NCI-H1436 treated with DMSO at 0.1 percent for 48 hours (cell line): Measurements from ENCODE around the gene WDR45B.

Source experiments
- DNase-seq: peaks from one replicate; lab custom pipeline; 2025; lab: John Stamatoyannopoulos, UW

The WDR45B gene

DNA sequence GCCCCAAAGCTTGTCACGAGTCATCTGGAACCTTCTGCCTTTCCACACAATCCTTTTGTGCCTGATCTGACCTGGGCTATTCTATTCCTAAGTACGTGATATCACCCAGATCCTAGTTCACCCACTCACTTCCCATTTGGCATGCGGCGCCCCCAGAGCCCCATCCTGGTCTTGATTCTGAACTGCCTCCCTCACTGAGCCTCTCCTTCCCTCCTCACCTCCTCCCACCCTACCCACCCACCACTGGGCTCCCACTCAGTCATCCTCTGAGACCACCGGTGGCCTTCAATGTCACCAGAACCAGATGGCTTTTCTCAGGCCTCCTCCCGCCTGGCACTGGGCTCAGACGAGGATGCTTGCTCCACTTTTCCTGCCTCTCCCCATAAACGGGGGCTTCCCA is 18.5 kb downstream of the WDR45B start:
- no peak for DNase-seq

- no peak for DNase-seq
These were observed 20.8 kb downstream of the WDR45B start for GRCh38 chr17:82627405-82627804.

DNA sequence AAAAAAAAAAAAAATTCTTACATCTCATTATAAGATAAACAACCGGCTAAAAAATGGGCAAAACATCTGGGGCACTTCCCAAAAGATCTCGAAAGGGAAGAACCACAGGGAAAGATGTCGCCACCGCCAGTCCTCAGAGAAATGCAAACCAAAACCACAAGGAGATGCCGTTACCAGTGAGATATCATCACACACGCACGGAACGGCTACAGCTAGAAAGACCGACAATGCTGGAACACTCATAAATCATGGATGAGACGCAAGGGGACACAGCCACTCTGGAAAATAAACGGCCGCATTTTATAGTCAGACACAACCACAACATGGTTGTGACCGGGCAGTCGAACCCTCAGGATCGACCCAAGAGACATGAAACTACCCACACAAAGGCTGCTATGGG is 24.5 kb downstream of the WDR45B start:
- DNase-seq = no peak

GRCh38 chr17:82619641-82620040 is 28.6 kb downstream of the WDR45B start:
- DNase-seq = no peak

- no peak for DNase-seq
These were observed 29.0 kb downstream of the WDR45B start for GRCh38 chr17:82619211-82619610.

DNA sequence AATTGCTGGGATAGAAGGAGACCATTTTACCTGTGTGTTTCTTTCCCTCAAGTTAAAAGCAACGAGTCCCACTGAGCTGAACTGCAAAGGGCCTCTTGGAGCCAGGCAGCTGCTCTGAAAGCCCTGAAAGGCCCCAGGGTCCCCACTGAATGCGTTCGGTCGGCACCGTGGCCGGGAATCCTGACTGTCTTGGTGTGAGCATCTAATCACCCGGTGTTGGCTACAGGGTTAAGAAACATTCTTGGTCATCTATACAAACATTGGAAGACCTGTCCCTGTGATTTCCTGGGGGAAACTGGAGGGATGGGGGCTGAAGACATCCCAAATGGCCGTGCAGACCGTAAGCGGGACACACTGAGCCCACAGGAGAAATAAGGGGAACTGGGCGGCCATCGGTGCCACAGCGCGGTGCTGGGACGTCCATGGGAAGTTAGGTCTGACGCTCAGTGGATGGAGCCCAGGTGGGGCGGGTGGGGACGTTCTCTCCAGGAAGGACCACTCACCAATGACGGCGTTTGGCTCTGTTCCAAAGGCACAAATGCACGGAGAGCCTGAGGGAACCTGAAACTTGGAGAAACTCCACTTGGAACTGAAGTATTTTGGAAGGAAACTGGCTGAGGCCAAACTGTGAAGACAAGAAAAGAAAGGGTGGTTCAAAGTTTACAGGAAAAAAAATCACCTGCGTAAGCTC is 32.1 kb downstream of the WDR45B start:
- no peak for DNase-seq

DNA sequence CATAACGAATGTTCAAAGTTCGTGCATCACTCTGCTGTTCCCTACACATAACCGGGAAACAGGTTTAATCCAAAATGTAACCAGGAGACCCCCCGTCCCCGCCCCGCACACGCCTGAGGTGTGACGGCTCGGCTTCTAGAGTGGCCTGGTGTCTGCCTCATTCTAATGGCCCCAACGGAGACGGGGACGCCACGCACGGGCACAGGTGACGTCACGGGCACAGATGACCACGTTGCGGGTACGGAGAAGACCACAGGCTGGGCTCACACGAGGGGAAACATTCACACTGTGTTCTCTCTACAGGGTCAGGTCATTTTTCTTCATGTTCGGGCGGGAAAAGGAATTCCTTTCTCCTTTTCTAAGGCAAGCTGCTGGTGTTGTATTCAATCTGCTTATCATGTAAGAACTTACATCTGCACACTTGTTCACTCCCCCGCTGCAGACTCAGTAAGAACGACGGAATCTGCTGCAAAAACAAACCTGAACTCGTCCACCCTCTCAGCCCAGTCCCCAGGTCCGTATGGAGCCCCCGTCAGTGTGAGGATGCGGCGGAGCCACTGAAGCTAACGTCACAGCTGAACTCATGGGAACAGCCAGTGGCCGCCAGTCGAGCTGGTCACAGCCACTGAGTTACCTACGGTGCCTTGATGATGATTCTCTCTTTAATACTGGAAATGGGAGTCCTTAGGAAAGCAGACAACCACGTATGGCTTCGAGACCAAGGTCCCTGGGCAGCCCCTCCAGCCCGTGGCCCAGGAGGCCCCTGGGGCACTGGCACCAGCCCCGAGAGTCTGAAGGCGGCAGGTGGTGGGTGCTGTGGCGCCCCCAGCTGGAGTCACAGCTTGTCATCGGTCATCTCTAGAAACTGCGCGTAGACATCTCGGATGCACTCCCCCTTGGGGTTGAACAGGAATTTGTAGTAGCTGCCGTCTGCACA is 32.9 kb downstream of the WDR45B start:
- DNase-seq = no peak

- no peak for DNase-seq
These were observed 34.1 kb downstream of the WDR45B start for GRCh38 chr17:82614095-82614631.

GRCh38 chr17:82613283-82614094 is 34.8 kb downstream of the WDR45B start:
- DNase-seq = no peak

DNA sequence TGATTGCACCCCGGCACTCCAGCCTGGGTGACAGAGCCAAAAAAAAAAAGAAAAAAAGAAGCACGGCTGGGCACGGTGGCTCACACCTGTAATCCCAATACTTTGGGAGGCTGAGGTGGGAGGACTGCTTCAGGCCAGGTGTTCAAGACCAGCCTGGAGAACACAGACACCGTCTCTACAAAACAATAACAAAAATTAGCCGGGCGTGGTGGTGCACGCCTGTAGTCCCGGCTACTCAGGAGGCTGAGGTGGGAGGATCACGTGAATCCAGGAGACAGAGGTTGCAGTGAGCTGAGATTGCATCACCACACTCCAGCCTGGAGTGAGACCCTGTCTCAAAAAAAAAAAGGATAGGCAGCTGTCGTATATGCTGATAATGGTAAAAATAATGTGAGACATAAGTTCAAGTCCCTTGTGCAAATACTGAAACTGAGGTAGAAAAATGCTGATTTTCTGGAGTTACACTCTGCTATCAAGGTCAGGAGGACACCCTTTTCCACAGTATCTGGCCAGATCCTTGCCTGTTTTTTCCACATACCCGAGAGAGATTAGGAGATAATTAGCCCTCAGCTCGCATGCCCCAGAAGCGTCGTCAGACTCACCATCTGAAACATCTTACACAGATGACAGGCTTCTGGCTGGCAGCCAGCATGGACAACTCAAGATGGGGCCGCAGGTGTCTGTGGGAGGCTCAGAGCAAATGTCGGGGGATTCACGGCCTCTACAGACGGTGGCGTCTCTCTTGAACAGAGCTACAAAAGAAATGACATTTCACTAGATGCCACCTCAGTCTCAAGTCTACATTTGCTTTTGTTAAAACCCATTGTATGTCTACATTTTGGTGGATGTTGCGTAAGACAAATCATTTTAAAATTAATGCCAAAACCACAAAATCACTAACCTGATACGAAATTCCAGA is 36.8 kb downstream of the WDR45B start:
- DNase-seq = peak; percentile 27

- no peak for DNase-seq
These were observed 38.6 kb downstream of the WDR45B start for GRCh38 chr17:82609655-82610054.

DNA sequence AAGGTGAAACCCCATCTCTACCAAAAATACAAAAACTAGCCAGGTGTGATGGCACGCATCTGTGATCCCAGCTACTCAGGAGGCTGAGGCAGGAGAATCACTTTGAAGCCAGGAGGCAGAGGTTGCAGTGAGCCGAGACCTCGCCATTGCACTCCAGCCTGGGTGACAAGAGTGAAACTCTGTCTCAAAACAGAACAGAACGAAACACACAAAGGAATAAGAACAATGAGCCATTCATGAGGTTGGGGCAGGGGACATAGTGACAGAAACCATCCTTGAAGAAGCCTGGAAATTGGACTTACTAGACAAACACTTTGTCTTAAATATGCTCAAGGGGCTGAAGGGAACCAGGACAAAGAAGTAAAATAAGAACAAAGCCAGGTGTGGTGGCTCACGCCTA is 39.4 kb downstream of the WDR45B start:
- DNase-seq = no peak

DNA sequence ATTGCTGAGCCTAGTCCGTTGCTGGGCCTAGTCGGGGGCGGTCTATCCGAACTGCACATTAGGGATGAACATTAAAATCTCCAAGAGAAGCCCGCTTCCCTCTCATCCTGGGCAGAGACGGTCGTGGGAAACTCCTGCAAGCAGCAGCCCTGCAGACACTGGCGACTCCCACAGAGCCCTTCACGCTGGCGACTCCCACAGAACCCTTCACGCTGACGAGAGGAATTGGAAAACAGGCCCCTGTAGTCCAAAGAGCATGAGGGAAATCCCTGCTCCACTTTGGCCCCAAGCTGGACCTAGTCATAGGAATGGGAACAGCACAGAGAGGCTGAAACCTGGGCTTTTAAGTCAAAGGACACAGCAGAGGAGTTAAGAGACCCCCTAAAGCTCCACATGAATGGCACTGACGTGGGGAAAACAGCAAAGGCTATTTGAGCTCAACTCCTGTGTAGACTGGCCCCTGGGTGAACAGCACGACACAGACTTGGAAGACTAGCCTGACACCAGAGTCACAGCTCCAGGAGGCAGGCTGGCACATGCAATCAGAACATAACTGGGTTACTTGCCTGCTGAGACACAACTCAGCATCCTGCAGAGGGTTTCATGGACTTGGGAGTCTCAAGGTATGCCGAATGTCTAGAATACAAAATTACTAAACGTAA is 42.2 kb downstream of the WDR45B start:
- no peak for DNase-seq

DNA sequence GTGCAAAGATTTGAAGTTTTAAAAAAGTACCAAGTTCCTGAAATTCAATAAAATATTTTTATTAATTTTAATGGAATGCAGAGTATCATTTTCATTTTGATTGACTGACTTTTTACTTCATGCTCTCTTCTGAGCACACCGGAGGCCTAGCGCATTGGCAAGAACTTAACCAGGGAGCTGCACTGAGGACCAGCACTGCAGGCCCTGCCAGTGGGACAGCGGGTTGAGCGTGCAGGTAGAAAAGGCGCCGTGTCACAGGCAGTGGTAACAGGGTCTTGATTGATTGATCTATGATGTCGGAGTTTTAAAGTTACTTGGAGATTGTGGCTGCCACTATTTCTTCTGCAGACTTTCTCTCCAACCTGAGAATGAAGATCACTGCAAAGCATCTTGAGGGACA is 43.7 kb downstream of the WDR45B start:
- no peak for DNase-seq

GRCh38 chr17:82603981-82604448 is 44.2 kb downstream of the WDR45B start:
- peak; percentile 78 for DNase-seq

DNA sequence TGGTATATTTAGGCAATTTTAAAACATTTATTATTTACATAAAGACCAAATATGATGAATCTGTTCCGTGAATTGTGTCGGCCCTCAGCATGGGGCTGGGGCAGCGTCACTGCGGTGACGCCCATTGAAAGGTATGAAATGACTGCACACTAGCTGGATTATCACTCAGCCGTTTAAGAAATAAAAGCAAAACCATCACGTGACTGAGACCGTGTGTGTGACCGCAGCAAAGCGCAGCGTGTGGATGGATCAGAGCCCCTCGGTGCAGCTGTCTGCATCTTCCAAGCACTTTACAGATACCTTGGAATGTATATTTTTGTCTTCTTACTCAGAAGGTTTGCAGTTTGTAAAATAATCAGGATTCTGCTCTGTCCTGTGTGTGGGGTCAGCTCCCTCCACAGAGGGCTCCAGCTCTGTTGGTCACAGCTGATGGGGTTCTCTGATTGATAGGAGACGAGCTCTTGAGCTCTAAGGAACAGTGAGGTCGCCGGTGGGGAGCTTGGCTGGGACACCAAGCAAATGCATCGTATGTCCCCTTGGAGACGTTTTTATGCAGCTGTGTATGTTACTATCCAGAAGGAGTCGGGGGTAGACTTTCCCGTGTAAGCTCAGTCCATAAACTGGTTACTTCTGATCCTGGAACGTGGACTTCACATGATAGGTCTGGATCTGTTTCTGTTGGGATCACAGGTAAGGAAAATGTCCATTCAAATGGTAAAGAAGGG is 45.1 kb downstream of the WDR45B start:
- no peak for DNase-seq

GRCh38 chr17:82602487-82602886 is 45.8 kb downstream of the WDR45B start:
- no peak for DNase-seq

GRCh38 chr17:82601447-82602000 is 46.7 kb downstream of the WDR45B start:
- no peak for DNase-seq

GRCh38 chr17:82600731-82601446 is 47.4 kb downstream of the WDR45B start:
- no peak for DNase-seq
